ENCODE data around the gene AP1S3.
A peak's percentile ranks its signal among the peaks of the same experiment; 100 is the strongest.

AP1S3 gene

GRCh38 chr2:223784221-223784772, 53.1 kb downstream of the AP1S3 start:
- Histone ChIP-seq H3K9me3 (ENCODE audit: control insufficient read depth, low read length) (no peaks in the 10 kb centered on the region), H3K4me3 (ENCODE audit: insufficient read depth in 1 of 2, low read depth in 1 of 2, low read length in 2 of 2) (no peak overlapping the region), H2AK5ac (ENCODE audit: low read length, severe bottlenecking) (no peak overlapping the region), H3K79me1 (replicated peaks; ENCODE audit: low read length, poor library complexity, severe bottlenecking) (peaks cover 14% of the 10 kb centered on the region), H4K91ac (ENCODE audit: low read length) (no peak overlapping the region), H3K27ac (ENCODE audit: low read length, poor library complexity, severe bottlenecking) (no peak overlapping the region), H2BK15ac (ENCODE audit: low read depth, poor library complexity, severe bottlenecking) (no peak overlapping the region), H2AFZ (ENCODE audit: low read depth, low read length) (no peak overlapping the region), H3K4me1 (ENCODE audit: control insufficient read depth, insufficient read depth, low read depth, low read length) (no peaks in the 10 kb centered on the region), H3K4me2 (ENCODE audit: low read length, poor library complexity, severe bottlenecking) (no peak overlapping the region), H4K8ac (ENCODE audit: low read length) (peak overlapping the region; percentile 20), H2BK12ac (ENCODE audit: low read length in 2 of 2) (no peak overlapping the region), H2BK5ac (ENCODE audit: low read depth, low read length, poor library complexity, severe bottlenecking) (no peak overlapping the region), H3K36me3 (ENCODE audit: control insufficient read depth in 1 of 2, insufficient read depth in 2 of 2, low read depth in 1 of 2, low read length in 2 of 2) (no peaks in the 10 kb centered on the region), H3K4ac (ENCODE audit: low read depth in 1 of 2, low read length in 2 of 2) (no peak overlapping the region), H2BK120ac (ENCODE audit: low read depth, low read length) (no peak overlapping the region), H3K18ac (ENCODE audit: low read depth in 1 of 2, low read length in 2 of 2) (no peak overlapping the region), H3K27me3 (ENCODE audit: control insufficient read depth in 1 of 2, insufficient read depth in 1 of 2, low read length in 2 of 2) (no peaks in the 10 kb centered on the region), H3K9ac (ENCODE audit: low read length) (no peak overlapping the region), H3K23ac (ENCODE audit: low read length in 2 of 2) (no peak overlapping the region), H3K14ac (ENCODE audit: low read length in 2 of 2) (no peak overlapping the region)
- DNase-seq: no peak
- WGBS: 90% methylated on average over 5 of the region's 5 CpGs

GRCh38 chr2:223782629-223783028, 54.8 kb downstream of the AP1S3 start:
- H3K9ac ChIP-seq (ENCODE audit: low read length): no peak overlapping the region
- WGBS: 92% methylated on average over 3 of the region's 3 CpGs
- H3K36me3 ChIP-seq (ENCODE audit: control insufficient read depth in 1 of 2, insufficient read depth in 2 of 2, low read depth in 1 of 2, low read length in 2 of 2): no peaks in the 10 kb centered on the region

GRCh38 chr2:223781560-223781959, 55.8 kb downstream of the AP1S3 start:
- H3K36me3 ChIP-seq (ENCODE audit: control insufficient read depth in 1 of 2, insufficient read depth in 2 of 2, low read depth in 1 of 2, low read length in 2 of 2): no peaks in the 10 kb centered on the region
- H2BK15ac ChIP-seq (ENCODE audit: low read depth, poor library complexity, severe bottlenecking): no peak overlapping the region
- WGBS: 97% methylated on average over 3 of the region's 3 CpGs
- no peak overlapping the region for H3K18ac ChIP-seq (ENCODE audit: low read depth in 1 of 2, low read length in 2 of 2)
- no peaks in the 10 kb centered on the region for H3K27me3 ChIP-seq (ENCODE audit: control insufficient read depth in 1 of 2, insufficient read depth in 1 of 2, low read length in 2 of 2)
- H3K4ac ChIP-seq (ENCODE audit: low read depth in 1 of 2, low read length in 2 of 2): no peak overlapping the region
- no peak for DNase-seq
- no peak overlapping the region for H3K9ac ChIP-seq (ENCODE audit: low read length)
- no peaks in the 10 kb centered on the region for H3K9me3 ChIP-seq (ENCODE audit: control insufficient read depth, low read length)
- no peak overlapping the region for H3K23ac ChIP-seq (ENCODE audit: low read length in 2 of 2)
- H3K4me1 ChIP-seq (ENCODE audit: control insufficient read depth, insufficient read depth, low read depth, low read length): no peaks in the 10 kb centered on the region
- H3K4me3 ChIP-seq (ENCODE audit: insufficient read depth in 1 of 2, low read depth in 1 of 2, low read length in 2 of 2): no peak overlapping the region
- no peak overlapping the region for H2AFZ ChIP-seq (ENCODE audit: low read depth, low read length)
- no peak overlapping the region for H2BK12ac ChIP-seq (ENCODE audit: low read length in 2 of 2)
- no peak overlapping the region for H3K14ac ChIP-seq (ENCODE audit: low read length in 2 of 2)
- H3K27ac ChIP-seq (ENCODE audit: low read length, poor library complexity, severe bottlenecking): no peak overlapping the region
- H4K91ac ChIP-seq (ENCODE audit: low read length): no peak overlapping the region
- H2BK120ac ChIP-seq (ENCODE audit: low read depth, low read length): no peak overlapping the region
- peaks cover 9% of the 10 kb centered on the region for H3K79me1 ChIP-seq (replicated peaks; ENCODE audit: low read length, poor library complexity, severe bottlenecking)
- H2AK5ac ChIP-seq (ENCODE audit: low read length, severe bottlenecking): no peak overlapping the region
- no peak overlapping the region for H4K8ac ChIP-seq (ENCODE audit: low read length)
- H3K4me2 ChIP-seq (ENCODE audit: low read length, poor library complexity, severe bottlenecking): no peak overlapping the region
- no peak overlapping the region for H2BK5ac ChIP-seq (ENCODE audit: low read depth, low read length, poor library complexity, severe bottlenecking)

More at GRCh38 chr2:223782629-223783028, 54.8 kb downstream of the AP1S3 start:
- Histone ChIP-seq H3K79me1 (replicated peaks; ENCODE audit: low read length, poor library complexity, severe bottlenecking) (peaks cover 10% of the 10 kb centered on the region), H2BK120ac (ENCODE audit: low read depth, low read length) (no peak overlapping the region), H3K27me3 (ENCODE audit: control insufficient read depth in 1 of 2, insufficient read depth in 1 of 2, low read length in 2 of 2) (no peaks in the 10 kb centered on the region), H3K4ac (ENCODE audit: low read depth in 1 of 2, low read length in 2 of 2) (no peak overlapping the region), H3K18ac (ENCODE audit: low read depth in 1 of 2, low read length in 2 of 2) (no peak overlapping the region), H2AK5ac (ENCODE audit: low read length, severe bottlenecking) (no peak overlapping the region), H3K4me1 (ENCODE audit: control insufficient read depth, insufficient read depth, low read depth, low read length) (no peaks in the 10 kb centered on the region), H3K23ac (ENCODE audit: low read length in 2 of 2) (no peak overlapping the region), H3K4me3 (ENCODE audit: insufficient read depth in 1 of 2, low read depth in 1 of 2, low read length in 2 of 2) (no peak overlapping the region), H2BK5ac (ENCODE audit: low read depth, low read length, poor library complexity, severe bottlenecking) (no peak overlapping the region), H3K14ac (ENCODE audit: low read length in 2 of 2) (no peak overlapping the region), H3K9me3 (ENCODE audit: control insufficient read depth, low read length) (no peaks in the 10 kb centered on the region), H3K4me2 (ENCODE audit: low read length, poor library complexity, severe bottlenecking) (no peak overlapping the region), H4K91ac (ENCODE audit: low read length) (no peak overlapping the region), H2BK15ac (ENCODE audit: low read depth, poor library complexity, severe bottlenecking) (no peak overlapping the region), H2AFZ (ENCODE audit: low read depth, low read length) (no peak overlapping the region), H3K27ac (ENCODE audit: low read length, poor library complexity, severe bottlenecking) (no peak overlapping the region), H2BK12ac (ENCODE audit: low read length in 2 of 2) (no peak overlapping the region), H4K8ac (ENCODE audit: low read length) (no peak overlapping the region)
- DNase-seq: no peak

DNA sequence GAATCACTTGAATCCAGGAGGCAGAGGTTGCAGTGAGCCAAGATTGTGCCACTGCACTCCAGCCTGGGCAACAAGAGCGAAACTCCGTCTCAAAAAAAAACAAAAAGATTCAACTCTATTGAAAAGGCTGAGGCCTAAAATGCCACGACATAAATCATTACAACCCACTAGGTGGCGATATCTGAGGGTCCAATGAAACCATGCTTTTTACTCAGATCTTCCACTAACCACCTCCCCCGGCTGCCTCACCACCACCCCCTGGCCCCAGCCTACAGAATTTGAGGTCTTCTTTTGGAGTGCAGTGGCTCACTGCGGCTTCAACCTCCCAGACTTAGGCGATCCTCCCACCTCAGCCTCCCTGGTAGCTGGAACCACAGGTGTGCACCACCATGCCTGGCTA, 57.5 kb downstream of the AP1S3 start:
- Histone ChIP-seq H3K36me3 (ENCODE audit: control insufficient read depth in 1 of 2, insufficient read depth in 2 of 2, low read depth in 1 of 2, low read length in 2 of 2) (peaks cover 3 to 5% of the 10 kb centered on the region in 2 experiments), H2BK12ac (ENCODE audit: low read length in 2 of 2) (no peak overlapping the region), H2AFZ (ENCODE audit: low read depth, low read length) (no peak overlapping the region), H2BK15ac (ENCODE audit: low read depth, poor library complexity, severe bottlenecking) (no peak overlapping the region), H2BK5ac (ENCODE audit: low read depth, low read length, poor library complexity, severe bottlenecking) (no peak overlapping the region), H3K4me3 (ENCODE audit: insufficient read depth in 1 of 2, low read depth in 1 of 2, low read length in 2 of 2) (no peak overlapping the region), H2BK120ac (ENCODE audit: low read depth, low read length) (no peak overlapping the region), H3K9me3 (ENCODE audit: control insufficient read depth, low read length) (no peaks in the 10 kb centered on the region), H2AK5ac (ENCODE audit: low read length, severe bottlenecking) (no peak overlapping the region), H3K23ac (ENCODE audit: low read length in 2 of 2) (no peak overlapping the region), H3K14ac (ENCODE audit: low read length in 2 of 2) (no peak overlapping the region), H3K18ac (ENCODE audit: low read depth in 1 of 2, low read length in 2 of 2) (no peak overlapping the region), H3K4me2 (ENCODE audit: low read length, poor library complexity, severe bottlenecking) (no peak overlapping the region), H3K27ac (ENCODE audit: low read length, poor library complexity, severe bottlenecking) (no peak overlapping the region), H3K4ac (ENCODE audit: low read depth in 1 of 2, low read length in 2 of 2) (no peak overlapping the region), H3K27me3 (ENCODE audit: control insufficient read depth in 1 of 2, insufficient read depth in 1 of 2, low read length in 2 of 2) (no peaks in the 10 kb centered on the region), H3K9ac (ENCODE audit: low read length) (no peak overlapping the region), H4K8ac (ENCODE audit: low read length) (no peak overlapping the region), H3K4me1 (ENCODE audit: control insufficient read depth, insufficient read depth, low read depth, low read length) (no peaks in the 10 kb centered on the region), H3K79me1 (replicated peaks; ENCODE audit: low read length, poor library complexity, severe bottlenecking) (peaks cover 12% of the 10 kb centered on the region), H4K91ac (ENCODE audit: low read length) (no peak overlapping the region)
- DNase-seq: peak; percentile 25
- 62% methylated on average over 5 of the region's 7 CpGs for WGBS
